Measurements from ENCODE around the gene SLC9A5. TPM values are rescaled to one million over a fixed set of nuclear protein-coding genes. Genes with fewer than 3 reads are reported as not detected.

The SLC9A5 gene
- total RNA-seq, 2 donors from 2014 or later: 0.27 to 2.6 TPM

DNA sequence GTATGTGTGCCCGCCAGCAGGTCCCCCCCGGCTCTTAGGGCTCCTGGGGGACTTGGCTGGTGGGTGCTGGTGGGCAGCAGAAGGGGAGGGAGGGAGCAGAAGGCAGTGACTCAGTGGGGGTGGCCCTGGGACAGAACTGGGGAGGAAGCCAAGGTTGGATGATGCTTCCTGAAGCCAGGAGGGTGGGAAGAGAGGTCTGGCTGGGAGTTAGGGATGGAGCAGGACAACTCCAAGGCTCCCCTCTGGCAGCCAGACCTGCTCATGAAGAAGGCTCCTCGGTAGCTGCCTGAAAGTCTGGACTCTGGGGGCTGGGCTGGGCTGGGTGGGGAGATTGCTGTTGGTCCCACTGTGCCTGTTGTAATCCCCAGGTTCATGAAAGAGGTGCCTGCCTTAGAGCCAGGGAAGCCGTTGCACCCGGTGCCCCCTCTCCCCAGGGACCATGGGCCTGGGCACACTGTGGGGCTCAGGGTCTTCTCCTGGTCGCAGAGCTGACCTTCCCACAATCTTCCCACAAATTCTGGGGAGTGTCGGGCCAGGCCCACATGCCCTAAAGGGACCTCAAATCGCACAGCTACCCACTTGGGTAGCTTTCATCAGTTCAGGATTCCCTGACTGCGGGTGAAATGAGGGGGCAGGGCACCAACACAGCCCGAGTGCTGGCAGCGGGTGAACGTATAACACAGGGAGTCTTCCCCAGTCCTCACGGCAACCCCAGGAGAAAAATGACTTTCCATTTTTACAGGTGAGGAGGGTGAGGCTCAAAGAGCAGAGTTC is 29.4 kb downstream of the SLC9A5 start:
- WGBS: 64% methylated on average over 13 of the region's 13 CpGs
- Histone ChIP-seq H3K27ac (peak overlapping the region; percentile 1 to 22), H3K36me3 (no peaks in the 10 kb centered on the region), H3K4me3 (peak overlapping the region; percentile 44 to 48), H3K9me3 (no peaks in the 10 kb centered on the region), H3K4me1 (replicated peaks) (peaks cover 4% of the 10 kb centered on the region), H3K27me3 (replicated peaks; ENCODE audit: insufficient read depth) (no peaks in the 10 kb centered on the region)
- intact Hi-C loops (cut with DNase I): no loop called here
- no peak for DNase-seq (ENCODE audit: low spot score)
- no peak for TF ChIP-seq POLR2AphosphoS5 (IDR thresholded peaks at IDR 0.05)

DNA sequence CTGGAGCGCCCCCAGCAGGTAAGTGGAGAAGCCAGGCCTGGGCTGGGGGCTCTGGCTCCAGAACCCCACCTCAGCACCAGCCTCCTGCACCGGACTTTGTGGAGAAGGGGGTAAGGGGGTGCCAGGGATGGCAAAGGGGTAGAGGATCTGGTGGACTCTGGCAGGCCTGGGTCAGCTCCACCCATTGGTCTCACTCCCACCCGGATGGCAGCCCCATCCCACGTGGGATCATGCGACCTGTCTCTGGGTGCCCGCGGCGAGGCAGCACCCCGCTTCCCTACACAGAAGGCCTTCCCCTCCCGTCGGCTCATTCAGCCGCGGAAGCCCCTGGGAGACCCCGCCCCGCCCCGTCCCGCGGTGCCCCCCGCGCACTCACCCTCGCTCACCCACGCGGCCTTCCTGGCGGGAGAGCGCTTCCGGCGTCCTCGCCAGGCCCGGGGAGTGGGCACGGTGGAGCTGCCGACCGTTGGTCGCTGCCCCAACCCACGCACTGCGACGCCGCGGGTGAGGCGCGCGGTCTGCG is 30.1 kb downstream of the SLC9A5 start:
- Histone ChIP-seq H3K27ac (peak overlapping the region; percentile 1 to 22), H3K9me3 (no peaks in the 10 kb centered on the region), H3K4me3 (peak overlapping the region; percentile 44 to 48), H3K4me1 (replicated peaks) (peaks cover 4% of the 10 kb centered on the region), H3K27me3 (replicated peaks; ENCODE audit: insufficient read depth) (no peaks in the 10 kb centered on the region), H3K36me3 (no peaks in the 10 kb centered on the region)
- WGBS: 4% methylated on average over 29 of the region's 42 CpGs
- no peak for DNase-seq (ENCODE audit: low spot score)
- TF ChIP-seq CTCF (IDR thresholded peaks at IDR 0.05): peak in 1 of 4 experiments; percentile 30
- no peak for TF ChIP-seq POLR2AphosphoS5 (IDR thresholded peaks at IDR 0.05)
- intact Hi-C loops (cut with DNase I): no loop called here

DNA sequence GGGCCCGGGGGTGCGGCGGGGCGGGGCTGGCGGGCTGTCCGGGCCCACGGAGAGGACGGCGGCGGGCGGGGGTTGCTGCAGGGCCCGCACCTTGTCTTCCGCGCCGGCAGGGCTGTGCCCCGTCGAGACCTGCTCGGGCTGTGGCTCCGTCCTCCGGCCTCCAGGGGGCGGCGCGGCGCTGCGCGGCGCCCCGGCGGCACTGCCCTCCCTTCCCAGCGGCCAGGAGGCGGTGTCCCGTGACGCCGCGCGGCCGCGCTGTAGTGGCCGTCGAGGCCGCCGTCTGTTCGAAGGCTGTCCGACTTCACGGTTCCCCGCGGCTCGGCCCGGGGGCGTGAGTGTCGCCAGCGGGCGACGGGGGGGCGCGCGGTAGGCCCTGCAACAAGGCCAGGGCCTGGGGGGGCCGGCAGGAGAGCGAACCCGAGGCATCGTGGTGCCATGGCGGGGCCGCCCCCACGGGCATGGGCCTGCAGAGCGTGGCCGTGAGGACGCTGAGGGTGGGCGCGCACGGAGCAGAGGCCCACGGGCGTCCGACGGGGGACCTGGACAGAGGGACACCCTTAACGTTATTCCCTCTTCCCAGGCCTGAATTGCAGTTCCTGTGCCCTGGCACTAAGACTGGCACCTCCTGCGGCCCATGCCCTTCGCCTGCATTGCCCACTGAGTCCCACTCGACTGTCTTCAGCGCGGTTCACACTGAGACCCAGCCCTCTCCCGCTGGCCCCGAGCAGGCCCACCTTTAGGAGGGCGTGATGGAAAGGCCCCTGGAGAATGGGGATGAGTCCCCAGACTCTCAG is 30.7 kb downstream of the SLC9A5 start, which contains the start of gene PLEKHG4:
TSS of gene PLEKHG4 (plus strand) at position 237 of the 794 bp plus-strand sequence. CDS start at position 750, 513 bp downstream.
- DNase-seq (ENCODE audit: low spot score): peak; percentile 55
- no peaks in the 10 kb centered on the region for H3K27me3 ChIP-seq (replicated peaks; ENCODE audit: insufficient read depth)
- peak within 1 kb of the TSS; percentile 44 to 48 for H3K4me3 ChIP-seq
- H3K9me3 ChIP-seq: no peaks in the 10 kb centered on the region
- TF ChIP-seq CTCF (IDR thresholded peaks at IDR 0.05) (peak; percentile 72 to 91 (median 80)), POLR2AphosphoS5 (IDR thresholded peaks at IDR 0.05) (no peak), POLR2A (IDR thresholded peaks at IDR 0.05) (no peak)
- 66% methylated on average over 33 of the region's 83 CpGs for WGBS
- H3K4me1 ChIP-seq (replicated peaks): peaks cover 4% of the 10 kb centered on the region
- peak within 1 kb of the TSS; percentile 1 to 22 for H3K27ac ChIP-seq
- intact Hi-C loops (cut with DNase I): loop anchor here (10.0 kb wide), 1 partner anchor 115 kb away; the partner anchor contains the start of gene TPPP3
- no peaks in the 10 kb centered on the region for H3K36me3 ChIP-seq

- H3K4me1 ChIP-seq (replicated peaks): peaks cover 4% of the 10 kb centered on the region
- WGBS: 90% methylated on average over 14 of the region's 15 CpGs
- no peak overlapping the region for H3K27ac ChIP-seq
- H3K9me3 ChIP-seq: no peaks in the 10 kb centered on the region
- H3K36me3 ChIP-seq: no peaks in the 10 kb centered on the region
- TF ChIP-seq CTCF (IDR thresholded peaks at IDR 0.05): no peak
- TF ChIP-seq POLR2A (IDR thresholded peaks at IDR 0.05): no peak
- no peak for TF ChIP-seq POLR2AphosphoS5 (IDR thresholded peaks at IDR 0.05)
- no peak for DNase-seq (ENCODE audit: low spot score)
- no peaks in the 10 kb centered on the region for H3K27me3 ChIP-seq (replicated peaks; ENCODE audit: insufficient read depth)
- no peak overlapping the region for H3K4me3 ChIP-seq
- intact Hi-C loops (cut with DNase I): loop anchor here (10.0 kb wide), 1 partner anchor 114 kb away; the partner anchor contains the start of gene TPPP3
Observed at GRCh38 chr16:67280090-67281015, 31.6 kb downstream of the SLC9A5 start.
